Effector memory CD4-positive, alpha-beta T cell (primary cell): ENCODE measurements around the gene PDE4D.

Experiments
- DNase-seq, 3 donors: peaks; one replicate each; pipeline ENCODE4 v3.0.0-alpha.2; 2020
- H3K27ac ChIP-seq: 2 replicates; pipeline ENCODE4 v1.7.0; 2013; ENCODE audit warnings: mild to moderate bottlenecking, low read length, moderate library complexity; ENCODE audit not compliant: insufficient read depth, poor library complexity, severe bottlenecking
- H3K27me3 ChIP-seq: replicated peaks from 2 replicates; pipeline ENCODE4 v1.7.0; 2013; ENCODE audit warnings: mild to moderate bottlenecking, low read length; ENCODE audit not compliant: insufficient read depth, control insufficient read depth, poor library complexity, severe bottlenecking
- H3K36me3 ChIP-seq: 2 replicates; pipeline ENCODE4 v1.7.0; 2013; ENCODE audit warnings: mild to moderate bottlenecking, low read length, moderate library complexity; ENCODE audit not compliant: control insufficient read depth, insufficient read depth
- H3K4me1 ChIP-seq: 2 replicates; pipeline ENCODE4 v1.7.0; 2013; ENCODE audit warnings: low read length, mild to moderate bottlenecking; ENCODE audit not compliant: control insufficient read depth, insufficient read depth, poor library complexity, severe bottlenecking
- H3K4me3 ChIP-seq: 2 replicates; pipeline ENCODE4 v1.7.0; 2013; ENCODE audit warnings: low read length, low read depth, mild to moderate bottlenecking; ENCODE audit not compliant: insufficient read depth, poor library complexity, severe bottlenecking
- H3K9me3 ChIP-seq: 2 replicates; pipeline ENCODE4 v1.7.0; 2013; ENCODE audit warnings: mild to moderate bottlenecking, low read length, moderate library complexity; ENCODE audit not compliant: control insufficient read depth

Gene PDE4D

DNA sequence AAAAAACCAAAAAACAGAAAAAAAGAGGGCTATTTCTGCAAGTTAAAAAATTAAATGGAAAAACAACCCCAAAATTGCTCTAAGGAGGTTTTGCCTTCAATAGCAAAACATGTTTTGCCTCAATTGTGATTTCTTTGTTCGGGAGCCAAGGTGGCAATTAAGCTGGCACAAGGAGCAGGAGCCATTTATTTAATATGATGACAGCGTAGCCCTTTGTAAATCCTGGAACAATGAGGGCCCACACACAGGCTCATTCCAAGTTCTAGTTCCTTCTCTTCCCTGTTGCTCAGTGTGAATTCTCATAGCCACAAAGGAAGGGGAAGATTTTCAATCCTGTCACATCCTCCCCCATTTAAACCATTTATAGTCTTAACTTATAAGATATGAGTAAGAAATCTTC, 353.2 kb downstream of the PDE4D start:
- Histone ChIP-seq H3K36me3 (no peaks in the 10 kb centered on the region), H3K4me3 (no peak overlapping the region), H3K9me3 (no peaks in the 10 kb centered on the region), H3K27ac (no peak overlapping the region), H3K4me1 (no peaks in the 10 kb centered on the region), H3K27me3 (no peaks in the 10 kb centered on the region)
- no peak for DNase-seq

DNA sequence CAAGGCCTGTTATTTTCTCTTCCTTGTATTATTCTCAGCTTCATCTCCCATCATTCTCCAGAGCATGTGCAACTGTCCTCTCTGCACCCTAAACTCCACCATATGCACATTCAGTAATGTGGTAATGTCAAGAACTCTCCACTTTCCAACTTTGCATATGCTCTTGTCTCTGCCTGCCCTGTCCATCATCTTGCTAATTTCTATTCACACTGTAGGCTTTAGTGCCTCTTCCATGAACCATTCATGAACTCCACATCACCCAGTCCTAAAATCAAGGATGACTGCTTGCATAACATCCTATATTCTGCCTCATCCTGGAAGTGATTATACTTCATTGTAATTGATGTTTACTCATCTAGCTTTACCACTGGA, 354.8 kb downstream of the PDE4D start:
- Histone ChIP-seq H3K27ac (no peak overlapping the region), H3K4me1 (no peaks in the 10 kb centered on the region), H3K9me3 (no peaks in the 10 kb centered on the region), H3K27me3 (no peaks in the 10 kb centered on the region), H3K4me3 (no peak overlapping the region), H3K36me3 (no peaks in the 10 kb centered on the region)
- no peak for DNase-seq

DNA sequence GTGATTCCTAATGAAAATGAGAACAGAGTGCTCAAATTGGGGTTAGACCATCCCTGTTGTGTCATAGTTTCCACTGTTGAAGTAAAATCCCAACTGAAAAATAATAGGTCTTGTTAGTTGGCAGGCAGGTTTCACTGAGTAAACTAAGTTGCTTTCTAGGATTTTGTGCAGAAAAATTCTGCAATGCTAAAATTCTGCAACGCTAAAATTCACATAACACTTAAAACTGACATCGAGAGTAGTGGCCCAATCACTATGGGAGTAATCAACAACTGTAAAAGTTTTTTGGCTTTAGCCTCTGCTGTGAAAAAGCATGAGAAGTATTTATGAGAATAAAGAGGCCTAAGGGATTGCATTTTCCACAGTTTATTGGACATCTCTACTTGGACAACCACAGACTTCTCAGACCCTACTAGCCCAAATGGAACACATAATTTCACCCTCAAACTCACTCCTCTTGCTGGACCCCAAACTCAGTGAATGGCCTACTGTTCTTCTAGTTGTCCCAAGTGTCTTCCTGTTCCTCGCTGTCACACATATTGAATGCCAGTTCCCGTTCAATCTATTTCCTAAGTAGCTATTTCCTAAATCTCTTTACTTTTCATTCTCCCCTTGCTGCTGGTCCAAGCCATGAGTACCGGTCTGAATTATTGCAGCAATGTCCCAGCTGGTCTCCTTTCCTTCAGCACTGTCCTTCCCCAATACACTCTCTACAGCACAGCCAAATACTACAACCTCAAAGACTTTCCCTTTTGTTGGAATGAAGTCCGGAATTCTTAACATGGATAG, 355.4 kb downstream of the PDE4D start:
- no peak for DNase-seq
- no peaks in the 10 kb centered on the region for H3K9me3 ChIP-seq
- no peaks in the 10 kb centered on the region for H3K36me3 ChIP-seq
- no peaks in the 10 kb centered on the region for H3K27me3 ChIP-seq
- no peak overlapping the region for H3K4me3 ChIP-seq
- H3K4me1 ChIP-seq: no peaks in the 10 kb centered on the region
- H3K27ac ChIP-seq: no peak overlapping the region

DNA sequence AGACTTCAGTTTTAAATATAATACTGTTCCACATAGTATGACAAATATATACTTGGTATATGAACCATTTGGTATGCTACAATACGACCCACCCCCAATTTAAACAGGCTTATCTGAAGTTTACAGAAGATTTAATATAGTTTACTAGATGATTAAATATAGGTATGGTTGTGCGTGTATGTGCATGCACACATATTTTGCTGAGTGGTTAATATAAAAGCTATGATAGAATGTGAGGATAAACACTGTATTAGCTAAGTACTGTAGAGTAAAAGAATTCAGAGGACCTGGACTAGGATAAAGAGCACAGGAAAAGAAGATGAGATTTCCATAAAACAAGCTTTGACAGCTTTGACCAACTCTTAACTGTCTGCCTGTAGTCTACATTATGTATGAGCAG, 356.7 kb downstream of the PDE4D start:
- DNase-seq: no peak
- Histone ChIP-seq H3K27ac (no peak overlapping the region), H3K4me1 (no peaks in the 10 kb centered on the region), H3K27me3 (no peaks in the 10 kb centered on the region), H3K36me3 (no peaks in the 10 kb centered on the region), H3K4me3 (no peak overlapping the region), H3K9me3 (no peaks in the 10 kb centered on the region)

DNA sequence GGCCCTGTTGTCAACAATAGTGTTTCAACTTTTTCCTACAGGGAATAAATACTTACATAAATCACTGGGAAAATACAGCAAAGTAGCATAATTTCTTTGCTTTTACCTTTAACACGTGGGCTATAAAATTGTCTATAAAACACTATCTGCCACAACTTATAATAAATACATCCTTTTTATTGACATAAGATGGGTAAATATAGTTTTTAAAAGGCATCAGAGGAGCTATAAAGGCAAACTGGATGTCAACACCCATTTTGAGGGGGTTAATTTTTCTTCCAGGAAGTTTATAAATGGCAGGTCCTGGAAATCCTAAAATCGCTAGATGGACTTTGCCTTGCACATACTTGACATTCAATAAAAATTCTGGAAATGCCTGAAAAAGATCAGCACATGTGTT, 358.0 kb downstream of the PDE4D start:
- H3K27me3 ChIP-seq: no peaks in the 10 kb centered on the region
- H3K9me3 ChIP-seq: no peaks in the 10 kb centered on the region
- H3K36me3 ChIP-seq: no peaks in the 10 kb centered on the region
- no peaks in the 10 kb centered on the region for H3K4me1 ChIP-seq
- no peak overlapping the region for H3K4me3 ChIP-seq
- H3K27ac ChIP-seq: no peak overlapping the region
- DNase-seq: no peak

DNA sequence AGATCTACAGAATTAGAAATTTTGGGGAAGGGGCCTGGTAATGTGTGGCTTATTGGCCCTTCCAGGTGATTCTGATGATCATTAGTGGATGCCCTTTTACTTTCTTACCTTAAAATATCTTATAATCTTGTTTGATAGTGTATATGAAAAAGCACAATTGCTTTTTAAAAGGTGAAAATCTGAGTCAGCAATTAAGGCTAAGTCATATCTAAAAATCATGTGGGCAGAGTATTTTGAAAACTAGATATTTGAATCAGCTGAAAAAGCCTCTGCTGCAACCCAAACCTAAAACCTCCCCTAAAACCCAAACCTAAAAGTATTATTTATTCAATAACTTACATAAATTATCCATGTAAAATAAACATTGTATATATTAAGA, 359.8 kb downstream of the PDE4D start:
- H3K9me3 ChIP-seq: no peaks in the 10 kb centered on the region
- no peak for DNase-seq
- H3K4me3 ChIP-seq: no peak overlapping the region
- H3K4me1 ChIP-seq: no peaks in the 10 kb centered on the region
- no peak overlapping the region for H3K27ac ChIP-seq
- no peaks in the 10 kb centered on the region for H3K27me3 ChIP-seq
- no peaks in the 10 kb centered on the region for H3K36me3 ChIP-seq

DNA sequence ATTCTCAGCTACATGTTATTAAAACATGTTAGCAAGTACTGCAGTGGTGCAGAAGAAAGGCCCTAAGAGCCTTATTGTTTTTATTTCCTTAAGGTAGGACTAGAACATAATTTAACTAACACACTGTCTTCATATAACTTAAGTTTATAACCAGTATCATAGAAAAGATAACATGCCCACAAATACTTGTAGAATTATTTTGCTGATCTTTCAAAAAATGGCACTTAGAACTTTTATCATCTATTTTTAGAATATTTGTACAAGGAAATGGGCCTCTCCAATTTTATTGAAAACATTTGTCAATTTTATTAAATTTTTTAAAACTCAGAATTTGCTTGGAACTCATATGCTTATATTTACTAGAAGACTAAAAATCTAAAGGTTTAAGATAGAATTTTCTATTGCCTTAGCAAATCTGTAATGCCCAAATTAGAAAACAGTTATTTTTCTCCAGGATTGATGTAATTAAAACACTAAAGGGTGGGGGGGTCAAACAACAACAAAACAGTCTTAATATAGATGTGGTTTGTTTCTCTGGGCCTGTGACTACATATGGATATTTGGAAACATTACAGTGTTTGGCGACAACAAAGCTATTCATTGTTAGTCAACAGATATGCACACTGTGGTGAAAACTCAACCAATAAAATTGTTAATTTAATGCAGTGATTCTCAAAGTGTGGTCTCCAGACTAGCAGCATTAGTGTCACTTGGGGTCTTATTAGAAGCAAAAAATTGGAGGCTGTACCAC, 360.4 kb downstream of the PDE4D start:
- no peak overlapping the region for H3K27ac ChIP-seq
- no peaks in the 10 kb centered on the region for H3K4me1 ChIP-seq
- no peak for DNase-seq
- no peaks in the 10 kb centered on the region for H3K9me3 ChIP-seq
- H3K4me3 ChIP-seq: no peak overlapping the region
- no peaks in the 10 kb centered on the region for H3K36me3 ChIP-seq
- H3K27me3 ChIP-seq: no peaks in the 10 kb centered on the region

DNA sequence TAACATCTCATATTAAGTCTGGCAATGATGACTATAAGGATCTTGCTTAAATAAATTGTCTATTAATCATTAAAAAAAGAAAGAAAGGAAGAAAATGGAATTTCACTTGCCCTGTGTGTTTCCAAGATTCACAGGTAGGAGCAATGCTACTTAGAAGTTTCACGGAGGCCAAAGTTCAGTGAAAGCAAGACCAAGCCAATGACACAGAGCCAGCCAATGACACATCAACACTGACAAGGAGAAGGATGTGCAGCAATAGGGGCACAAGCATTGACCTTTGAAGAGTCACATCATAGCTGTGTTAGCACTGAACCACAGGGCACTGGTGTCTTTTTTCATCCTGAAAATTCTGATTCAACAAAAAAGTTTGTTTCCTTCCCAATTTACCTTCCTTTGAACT, 364.3 kb downstream of the PDE4D start:
- H3K27me3 ChIP-seq: no peaks in the 10 kb centered on the region
- no peaks in the 10 kb centered on the region for H3K36me3 ChIP-seq
- no peak overlapping the region for H3K4me3 ChIP-seq
- no peaks in the 10 kb centered on the region for H3K9me3 ChIP-seq
- H3K27ac ChIP-seq: no peak overlapping the region
- no peaks in the 10 kb centered on the region for H3K4me1 ChIP-seq
- DNase-seq: no peak

DNA sequence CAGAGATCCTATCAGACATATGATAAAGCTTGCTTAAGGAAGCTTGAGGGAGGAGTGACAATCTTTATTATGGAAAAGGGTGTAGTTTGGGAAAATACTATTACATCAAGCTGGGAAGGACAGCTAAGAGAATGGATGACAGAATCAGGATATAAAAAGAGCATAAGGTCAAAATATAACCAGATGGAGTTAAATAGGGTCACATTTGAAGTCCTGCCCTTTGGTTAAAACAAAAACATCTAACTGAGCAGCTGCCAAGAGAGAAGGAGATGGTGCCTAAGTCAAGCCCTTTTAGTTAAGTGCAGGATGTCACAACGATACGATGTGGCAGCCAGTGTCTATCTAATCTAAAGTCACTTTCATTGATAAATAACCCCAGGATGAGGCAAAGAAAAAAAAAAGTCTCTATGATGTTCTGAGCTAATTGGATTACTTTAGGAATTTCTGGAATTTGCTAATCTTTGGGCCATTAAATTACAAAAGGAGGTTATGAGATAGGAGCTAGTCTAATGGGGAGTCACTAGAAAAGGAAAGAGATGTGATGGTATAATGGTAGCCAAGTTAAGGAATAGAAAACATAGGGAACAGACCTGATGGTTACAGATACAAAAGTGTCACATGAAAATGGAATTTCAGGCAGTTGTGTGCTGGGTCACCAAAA, 365.2 kb downstream of the PDE4D start:
- Histone ChIP-seq H3K4me3 (no peak overlapping the region), H3K27me3 (no peaks in the 10 kb centered on the region), H3K9me3 (no peaks in the 10 kb centered on the region), H3K36me3 (no peaks in the 10 kb centered on the region), H3K4me1 (no peaks in the 10 kb centered on the region), H3K27ac (no peak overlapping the region)
- no peak for DNase-seq

DNA sequence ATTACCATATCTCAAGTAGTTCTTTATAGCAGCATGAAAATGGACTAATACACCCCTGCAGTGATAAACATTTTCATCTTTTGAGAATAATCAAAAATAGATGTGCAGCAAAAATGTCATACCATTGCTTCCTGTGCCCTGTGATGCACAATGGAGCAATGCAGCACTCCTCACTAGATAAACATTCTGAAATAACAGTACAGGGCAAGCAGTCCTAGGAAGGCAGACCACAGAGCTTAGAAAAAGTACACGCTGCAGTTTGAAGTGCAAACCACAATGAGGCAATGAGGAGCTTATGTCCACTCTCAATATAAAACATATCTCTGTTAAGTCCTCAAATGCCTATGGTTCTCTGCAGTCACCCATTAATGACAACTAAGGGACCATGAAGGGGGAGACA, 367.6 kb downstream of the PDE4D start:
- Histone ChIP-seq H3K36me3 (no peaks in the 10 kb centered on the region), H3K27me3 (no peaks in the 10 kb centered on the region), H3K9me3 (no peaks in the 10 kb centered on the region), H3K4me1 (no peaks in the 10 kb centered on the region), H3K4me3 (no peak overlapping the region), H3K27ac (no peak overlapping the region)
- DNase-seq: no peak
